KMS-11 (cell line): ENCODE results near the gene CASP14.

Source experiments
- H2AFZ ChIP-seq: fragments of 200-600 bp; sonication (generic); 2 replicates; pipeline ENCODE4 v1.6.1; 2016; ENCODE audit warnings: antibody characterized with exemption, mixed run types, low read depth
- H3K27ac ChIP-seq: fragments of 200-600 bp; sonication (generic); 2 replicates; pipeline ENCODE4 v1.6.1; 2016; ENCODE audit warnings: mild to moderate bottlenecking, mixed run types
- H3K27me3 ChIP-seq: fragments of 200-600 bp; sonication (generic); 2 replicates; pipeline ENCODE4 v1.6.1; 2017; ENCODE audit warnings: mild to moderate bottlenecking, low read depth, mixed run types, moderate library complexity; ENCODE audit not compliant: insufficient read depth
- H3K36me3 ChIP-seq: fragments of 200-600 bp; sonication (generic); 2 replicates; pipeline ENCODE4 v1.6.1; 2017; ENCODE audit warnings: mild to moderate bottlenecking, mixed run types; ENCODE audit not compliant: insufficient read depth
- H3K4me1 ChIP-seq: fragments of 200-600 bp; sonication (generic); 2 replicates; pipeline ENCODE4 v1.6.1; 2016; ENCODE audit warnings: mild to moderate bottlenecking, low read depth, mixed run types; ENCODE audit not compliant: poor library complexity, severe bottlenecking
- H3K4me2 ChIP-seq: fragments of 200-600 bp; sonication (generic); 2 replicates; pipeline ENCODE4 v1.7.0; 2016; ENCODE audit warnings: mild to moderate bottlenecking, mixed run types
- H3K4me3 ChIP-seq: fragments of 200-600 bp; sonication (generic); IDR thresholded peaks from 2 replicates; pipeline ENCODE4 v1.6.1; 2017; ENCODE audit warnings: low read depth, low read length, mixed read lengths; ENCODE audit not compliant: insufficient read depth
- H3K79me2 ChIP-seq: fragments of 200-600 bp; sonication (generic); 2 replicates; pipeline ENCODE4 v1.6.1; 2016; ENCODE audit warnings: low read depth, mixed run types; ENCODE audit not compliant: insufficient read depth
- H3K9ac ChIP-seq: fragments of 200-600 bp; sonication (generic); 2 replicates; pipeline ENCODE4 v1.6.1; 2016; ENCODE audit warnings: mild to moderate bottlenecking, mixed run types
- H4K20me1 ChIP-seq: fragments of 200-600 bp; sonication (generic); 2 replicates; pipeline ENCODE4 v1.6.1; 2016; ENCODE audit warnings: mild to moderate bottlenecking, mixed run types; ENCODE audit not compliant: insufficient read depth
- CTCF ChIP-seq: fragments of 200-600 bp; sonication (generic); conservative IDR thresholded peaks from 2 replicates; pipeline ENCODE4 v1.6.1; 2017; ENCODE audit warnings: low read depth, mild to moderate bottlenecking, antibody characterized with exemption, low read length, moderate library complexity, mixed read lengths

Gene CASP14

GRCh38 chr19:15038294-15038693 lies 11.0 kb upstream of the CASP14 start:
- Histone ChIP-seq H2AFZ (no peak overlapping the region), H3K4me3 (no peak overlapping the region), H3K27ac (no peak overlapping the region), H4K20me1 (no peaks in the 10 kb centered on the region), H3K9ac (no peak overlapping the region), H3K4me2 (no peak overlapping the region), H3K27me3 (peaks cover 13% of the 10 kb centered on the region), H3K79me2 (no peaks in the 10 kb centered on the region), H3K4me1 (no peaks in the 10 kb centered on the region), H3K36me3 (no peaks in the 10 kb centered on the region)
- TF ChIP-seq CTCF, result no peak

GRCh38 chr19:15042003-15042402 lies 7.3 kb upstream of the CASP14 start:
- Histone ChIP-seq H4K20me1 (no peaks in the 10 kb centered on the region), H3K27me3 (peaks cover 13% of the 10 kb centered on the region), H3K27ac (no peak overlapping the region), H3K79me2 (no peaks in the 10 kb centered on the region), H3K4me3 (no peak overlapping the region), H2AFZ (no peak overlapping the region), H3K4me1 (no peaks in the 10 kb centered on the region), H3K9ac (no peak overlapping the region), H3K4me2 (no peak overlapping the region), H3K36me3 (no peaks in the 10 kb centered on the region)
- TF ChIP-seq CTCF, result no peak

GRCh38 chr19:15042826-15043225 lies 6.5 kb upstream of the CASP14 start:
- TF ChIP-seq CTCF, result no peak
- Histone ChIP-seq H3K4me1 (no peaks in the 10 kb centered on the region), H3K27me3 (peaks cover 6% of the 10 kb centered on the region), H3K27ac (no peak overlapping the region), H3K79me2 (no peaks in the 10 kb centered on the region), H3K4me2 (no peak overlapping the region), H2AFZ (no peak overlapping the region), H4K20me1 (no peaks in the 10 kb centered on the region), H3K36me3 (no peaks in the 10 kb centered on the region), H3K9ac (no peak overlapping the region), H3K4me3 (no peak overlapping the region)

GRCh38 chr19:15045506-15045905 lies 3.8 kb upstream of the CASP14 start:
- H3K4me3 ChIP-seq, result no peak overlapping the region
- no peaks in the 10 kb centered on the region for H4K20me1 ChIP-seq
- H3K27ac ChIP-seq, result no peak overlapping the region
- H3K4me2 ChIP-seq, result no peak overlapping the region
- no peaks in the 10 kb centered on the region for H3K36me3 ChIP-seq
- H3K27me3 ChIP-seq, result peaks cover 3% of the 10 kb centered on the region; the same call in 1 of the 2 replicates
- H3K79me2 ChIP-seq, result no peaks in the 10 kb centered on the region
- H2AFZ ChIP-seq, result no peak overlapping the region
- no peak for TF ChIP-seq CTCF
- no peak overlapping the region for H3K9ac ChIP-seq
- H3K4me1 ChIP-seq, result no peaks in the 10 kb centered on the region
